HepG2 (cell line): Measurements from ENCODE around the gene BUD23. TPM values are rescaled to one million over a fixed set of nuclear protein-coding genes. Genes with fewer than 3 reads are reported as not detected.

Source experiments
- ARNT ChIP-seq: fragments of 450-650 bp; IDR thresholded peaks from 2 replicates; pipeline ENCODE4 v1.6.1; 2017
- MATR3 ChIP-seq: sonication (generic); formaldehyde crosslinking; IDR thresholded peaks from 2 replicates; pipeline ENCODE4 v1.4.0; 2020; ENCODE audit warnings: missing genetic modification reagents
- RBFOX2 ChIP-seq: fragments of 200-400 bp; formaldehyde crosslinking; IDR thresholded peaks from 2 replicates; pipeline ENCODE4 v1.6.1; 2017; ENCODE audit warnings: low read depth, mild to moderate bottlenecking, low read length
- RCOR2 ChIP-seq: IDR thresholded peaks from 2 replicates; pipeline ENCODE4 v1.6.1; 2016; ENCODE audit warnings: missing biosample characterization, missing genetic modification reagents
- TCF12 ChIP-seq, 2 experiments: fragments of 450-650 bp in 1 of 2; sonication (generic) in 1 of 2; formaldehyde crosslinking in 1 of 2; IDR thresholded peaks; 2 replicates each; pipeline versions ENCODE4 v1.6.1 to v1.8.0; 2017 to 2022; ENCODE audit warnings: antibody characterized with exemption in 1 of 2, mild to moderate bottlenecking in 1 of 2, missing genetic modification reagents in 1 of 2, moderate library complexity in 1 of 2
- TP53 ChIP-seq: sonication (generic); formaldehyde crosslinking; conservative IDR thresholded peaks from 2 replicates; pipeline ENCODE4 v1.4.0; 2020; ENCODE audit warnings: missing genetic modification reagents
- ZNF451 ChIP-seq: sonication (generic); formaldehyde crosslinking; IDR thresholded peaks from 2 replicates; pipeline ENCODE4 v1.5.0; 2020; ENCODE audit warnings: mild to moderate bottlenecking, missing genetic modification reagents
- ZNF546 ChIP-seq: sonication (generic); formaldehyde crosslinking; conservative IDR thresholded peaks from 2 replicates; pipeline ENCODE4 v1.8.1; 2023; ENCODE audit warnings: mild to moderate bottlenecking, missing genetic modification reagents
- ZNF558 ChIP-seq: sonication (generic); formaldehyde crosslinking; IDR thresholded peaks from 2 replicates; pipeline ENCODE4 v1.9.0; 2022; ENCODE audit warnings: mild to moderate bottlenecking, missing genetic modification reagents, borderline replicate concordance
- ZNF616 ChIP-seq: sonication (generic); formaldehyde crosslinking; IDR thresholded peaks from 2 replicates; pipeline ENCODE4 v1.5.0; 2020; ENCODE audit warnings: low read depth, mild to moderate bottlenecking, missing genetic modification reagents
- polyA plus RNA-seq, 8 experiments: library from polyadenylated mRNA; depleted of rRNA in 3 of 8; stranded (reverse) in 7 of 8; unstranded in 1 of 8; fragments of >200 nt; fragmentation: Illumina TruSeq in 4 of 8; extraction: Trizol in 4 of 8; gene quantifications; 2 replicates each; pipeline versions ENCODE4 v1.2.1 to v1.2.3, GENCODE V29; 2011 to 2016; ENCODE audit warnings: low read depth in 4 of 8, missing spikeins in 1 of 8, mixed read lengths in 1 of 8; ENCODE audit not compliant: insufficient read depth in 1 of 8
- total RNA-seq, 5 experiments: library from RNA; depleted of rRNA; stranded (reverse); fragments of >200 nt; fragmentation: Illumina TruSeq; extraction: Trizol; gene quantifications; 2 replicates each; pipeline ENCODE4 v1.2.3, GENCODE V29; 2016; ENCODE audit warnings: low read depth in 1 of 5
- TF ChIP-seq, protein P1 (sequence below): sonication (generic); formaldehyde crosslinking; conservative IDR thresholded peaks from 2 replicates; pipeline ENCODE4 v1.5.0; 2020; ENCODE audit warnings: missing genetic modification reagents
- TF ChIP-seq, protein P2 (sequence below): sonication (generic); formaldehyde crosslinking; IDR thresholded peaks from 2 replicates; pipeline ENCODE4 v1.4.0; 2020; ENCODE audit warnings: mild to moderate bottlenecking, missing genetic modification reagents

The BUD23 gene
- total and polyA plus RNA-seq, 2 of the 13 experiments (the other 11 are each of a cell fraction or from before 2014, with no cell fraction given) = 47.5 to 54.5 TPM

GRCh38 chr7:73734619-73735527 lies 51.5 kb downstream of the BUD23 start (continued):
- TF ChIP-seq, protein P1, sequence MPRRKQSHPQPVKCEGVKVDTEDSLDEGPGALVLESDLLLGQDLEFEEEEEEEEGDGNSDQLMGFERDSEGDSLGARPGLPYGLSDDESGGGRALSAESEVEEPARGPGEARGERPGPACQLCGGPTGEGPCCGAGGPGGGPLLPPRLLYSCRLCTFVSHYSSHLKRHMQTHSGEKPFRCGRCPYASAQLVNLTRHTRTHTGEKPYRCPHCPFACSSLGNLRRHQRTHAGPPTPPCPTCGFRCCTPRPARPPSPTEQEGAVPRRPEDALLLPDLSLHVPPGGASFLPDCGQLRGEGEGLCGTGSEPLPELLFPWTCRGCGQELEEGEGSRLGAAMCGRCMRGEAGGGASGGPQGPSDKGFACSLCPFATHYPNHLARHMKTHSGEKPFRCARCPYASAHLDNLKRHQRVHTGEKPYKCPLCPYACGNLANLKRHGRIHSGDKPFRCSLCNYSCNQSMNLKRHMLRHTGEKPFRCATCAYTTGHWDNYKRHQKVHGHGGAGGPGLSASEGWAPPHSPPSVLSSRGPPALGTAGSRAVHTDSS (CRISPR knock-in tag) = no peak
- peak; percentile 57; the same call in 1 of the 2 replicates for TF ChIP-seq RCOR2 (CRISPR knock-in tag)
- no peak for TF ChIP-seq TCF12 (IDR thresholded peaks at IDR 0.05)
- no peak for TF ChIP-seq TCF12 (CRISPR knock-in tag; IDR thresholded peaks at IDR 0.05)
- no peak for TF ChIP-seq MATR3 (CRISPR knock-in tag)
- TF ChIP-seq ARNT = no peak
- no peak for TF ChIP-seq ZNF558 (CRISPR knock-in tag)
- TF ChIP-seq RBFOX2 = no peak
- no peak for TF ChIP-seq ZNF616 (CRISPR knock-in tag)
- TF ChIP-seq, protein P2, sequence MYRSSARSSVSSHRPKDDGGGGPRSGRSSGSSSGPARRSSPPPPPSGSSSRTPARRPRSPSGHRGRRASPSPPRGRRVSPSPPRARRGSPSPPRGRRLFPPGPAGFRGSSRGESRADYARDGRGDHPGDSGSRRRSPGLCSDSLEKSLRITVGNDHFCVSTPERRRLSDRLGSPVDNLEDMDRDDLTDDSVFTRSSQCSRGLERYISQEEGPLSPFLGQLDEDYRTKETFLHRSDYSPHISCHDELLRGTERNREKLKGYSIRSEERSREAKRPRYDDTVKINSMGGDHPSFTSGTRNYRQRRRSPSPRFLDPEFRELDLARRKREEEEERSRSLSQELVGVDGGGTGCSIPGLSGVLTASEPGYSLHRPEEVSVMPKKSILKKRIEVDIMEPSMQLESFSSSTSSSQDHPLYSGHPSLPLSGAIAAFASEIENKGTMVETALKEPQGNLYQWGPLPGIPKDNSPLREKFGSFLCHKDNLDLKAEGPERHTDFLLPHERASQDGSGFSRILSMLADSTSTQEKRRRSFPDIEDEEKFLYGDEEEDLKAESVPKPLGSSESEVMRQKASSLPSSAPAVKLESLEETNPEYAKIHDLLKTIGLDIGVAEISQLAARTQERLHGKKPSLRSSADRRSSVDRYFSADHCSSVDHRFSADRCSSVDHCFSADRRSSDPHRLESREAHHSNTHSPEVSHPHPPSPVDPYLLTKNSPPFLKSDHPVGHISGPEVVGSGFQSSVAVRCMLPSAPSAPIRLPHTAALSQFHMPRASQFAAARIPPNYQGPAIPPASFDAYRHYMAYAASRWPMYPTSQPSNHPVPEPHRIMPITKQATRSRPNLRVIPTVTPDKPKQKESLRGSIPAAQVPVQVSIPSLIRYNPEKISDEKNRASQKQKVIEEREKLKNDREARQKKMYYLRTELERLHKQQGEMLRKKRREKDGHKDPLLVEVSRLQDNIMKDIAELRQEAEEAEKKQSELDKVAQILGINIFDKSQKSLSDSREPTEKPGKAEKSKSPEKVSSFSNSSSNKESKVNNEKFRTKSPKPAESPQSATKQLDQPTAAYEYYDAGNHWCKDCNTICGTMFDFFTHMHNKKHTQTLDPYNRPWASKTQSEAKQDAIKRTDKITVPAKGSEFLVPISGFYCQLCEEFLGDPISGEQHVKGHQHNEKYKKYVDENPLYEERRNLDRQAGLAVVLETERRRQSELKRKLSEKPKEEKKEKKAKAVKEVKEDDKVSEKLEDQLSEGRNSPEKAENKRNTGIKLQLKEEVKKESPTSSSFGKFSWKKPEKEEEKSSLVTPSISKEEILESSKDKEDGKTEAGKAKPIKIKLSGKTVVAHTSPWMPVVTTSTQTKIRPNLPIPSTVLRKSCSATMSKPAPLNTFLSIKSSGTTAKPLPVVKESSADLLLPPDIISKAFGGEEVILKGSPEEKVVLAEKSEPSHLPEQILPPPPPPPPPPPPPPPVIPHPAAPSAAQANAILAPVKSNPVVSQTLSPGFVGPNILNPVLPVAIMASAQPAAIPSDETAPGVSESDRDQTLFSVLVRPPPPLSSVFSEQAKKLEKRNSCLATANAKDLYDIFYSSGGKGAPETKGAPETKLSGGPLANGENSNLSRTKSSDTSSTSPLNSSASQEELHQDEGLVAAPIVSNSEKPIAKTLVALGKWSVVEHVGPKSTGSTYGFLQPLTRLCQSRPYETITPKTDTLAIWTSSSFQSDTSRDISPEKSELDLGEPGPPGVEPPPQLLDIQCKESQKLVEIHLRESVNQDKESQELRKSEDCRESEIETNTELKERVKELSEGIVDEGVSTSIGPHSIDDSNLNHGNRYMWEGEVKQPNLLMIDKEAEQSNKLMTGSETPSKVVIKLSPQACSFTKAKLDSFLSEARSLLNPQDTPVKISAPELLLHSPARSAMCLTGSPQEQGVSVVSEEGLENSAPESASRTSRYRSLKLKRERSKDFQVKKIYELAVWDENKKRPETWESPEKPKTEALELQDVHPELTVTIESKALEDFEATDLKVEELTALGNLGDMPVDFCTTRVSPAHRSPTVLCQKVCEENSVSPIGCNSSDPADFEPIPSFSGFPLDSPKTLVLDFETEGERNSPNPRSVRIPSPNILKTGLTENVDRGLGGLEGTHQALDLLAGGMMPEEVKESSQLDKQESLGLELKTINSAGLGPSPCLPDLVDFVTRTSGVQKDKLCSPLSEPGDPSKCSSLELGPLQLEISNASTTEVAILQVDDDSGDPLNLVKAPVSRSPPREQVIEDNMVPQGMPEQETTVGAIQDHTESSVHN (CRISPR knock-in tag) = no peak
- no peak for TF ChIP-seq ZNF451 (CRISPR knock-in tag)
- no peak for TF ChIP-seq ZNF546 (CRISPR knock-in tag)
- no peak for TF ChIP-seq TP53 (CRISPR knock-in tag)
